ENCODE data around the gene KRTAP23-1.

Gene KRTAP23-1

DNA sequence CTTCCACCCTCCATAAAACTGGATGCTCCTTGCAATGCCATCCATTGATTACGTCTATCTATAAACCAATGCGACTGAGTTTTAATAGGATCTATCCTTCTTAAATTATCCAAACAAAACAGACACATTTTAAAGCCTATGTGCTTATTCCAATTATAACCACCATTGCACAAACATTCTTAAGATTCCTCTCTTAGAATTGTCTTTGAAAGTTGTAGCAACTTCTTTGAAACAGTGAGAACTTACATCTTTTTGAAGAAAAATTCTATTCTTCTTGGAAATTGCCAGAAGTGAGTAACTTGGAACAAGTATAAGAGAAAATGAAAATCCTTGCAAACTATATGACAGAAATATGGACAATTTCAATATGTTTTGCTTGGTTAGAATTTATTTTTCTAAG, 28.2 kb downstream of the KRTAP23-1 start, which contains the start of gene KRTAP26-1:
Gene KRTAP26-1 (minus strand): TSS at position 101 of the 400 bp plus-strand sequence. CDS start 280 bp downstream, outside the sequence.
- no peak for FAIRE-seq
- no peak for DNase-seq (ENCODE audit: extremely low spot score, insufficient read length, low read depth)

DNA sequence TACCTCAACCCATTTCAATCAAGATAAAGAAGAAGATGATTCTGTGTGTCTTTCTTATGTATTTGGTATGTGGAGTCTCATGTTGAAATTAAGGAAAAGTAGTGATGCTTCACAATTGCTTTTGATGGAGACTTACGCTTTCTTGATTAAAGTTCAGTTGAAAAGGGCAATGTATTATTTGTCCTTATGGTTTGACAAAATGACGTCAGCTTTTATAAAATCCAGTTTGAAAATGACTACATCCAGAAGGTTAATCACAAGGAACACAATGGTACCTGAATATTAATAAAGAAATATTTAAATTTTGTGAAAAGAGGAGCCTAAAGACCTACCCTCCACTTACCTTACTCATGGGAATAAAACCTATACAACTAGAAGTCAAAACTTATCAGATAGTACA, 32.7 kb downstream of the KRTAP23-1 start:
- no peak for FAIRE-seq
- DNase-seq (ENCODE audit: extremely low spot score, insufficient read length, low read depth) = no peak

DNA sequence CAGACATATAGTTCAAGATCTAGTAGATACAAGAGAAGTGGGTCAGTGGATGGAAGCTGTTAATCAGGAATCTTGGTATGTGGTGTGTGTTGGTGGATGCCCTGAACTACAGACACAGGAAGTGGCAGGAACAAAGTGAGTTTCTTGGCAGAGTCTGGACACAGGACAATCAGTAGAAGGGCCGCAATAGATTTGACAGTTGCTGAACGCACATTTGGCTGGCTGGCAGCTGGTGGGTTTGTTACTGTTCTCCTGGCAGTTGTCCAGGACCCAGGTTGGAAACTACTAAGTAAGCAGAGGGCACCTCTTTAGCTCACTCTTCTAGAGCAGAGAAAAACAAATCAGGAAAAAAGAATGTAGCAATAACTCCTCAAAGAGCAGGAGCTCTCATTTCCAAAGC, 41.5 kb downstream of the KRTAP23-1 start:
- no peak for DNase-seq (ENCODE audit: extremely low spot score, insufficient read length, low read depth)
- FAIRE-seq = no peak

DNA sequence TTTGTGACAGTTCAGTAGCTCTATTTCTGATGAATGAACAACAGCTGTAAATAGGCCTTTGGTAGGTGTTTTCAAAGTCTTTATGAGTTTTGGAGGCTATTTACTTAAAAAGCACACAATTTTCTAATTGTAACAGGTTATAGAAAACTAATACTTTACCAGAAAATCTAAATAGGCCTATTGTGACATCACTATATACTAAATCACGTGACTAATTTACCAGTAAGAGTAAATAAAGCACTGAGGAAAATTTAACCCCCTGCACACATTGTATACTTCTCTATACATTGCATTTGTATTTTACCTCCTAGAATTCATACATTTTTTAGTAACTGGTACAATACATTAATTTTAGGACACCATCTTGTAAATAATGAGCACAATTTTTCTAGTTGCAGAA, 43.3 kb downstream of the KRTAP23-1 start:
- FAIRE-seq (no peak), DNase-seq (ENCODE audit: extremely low spot score, insufficient read length, low read depth) (no peak)

Measured in GM18507 (cell line).